Measurements from ENCODE around the gene TDRD5. TPM values are rescaled to one million over a fixed set of nuclear protein-coding genes. Genes with fewer than 3 reads are reported as not detected.

The TDRD5 gene
- total RNA-seq, 4 donors from 2014 or later, result 0.64 to 1.8 TPM; not detected in 2

DNA sequence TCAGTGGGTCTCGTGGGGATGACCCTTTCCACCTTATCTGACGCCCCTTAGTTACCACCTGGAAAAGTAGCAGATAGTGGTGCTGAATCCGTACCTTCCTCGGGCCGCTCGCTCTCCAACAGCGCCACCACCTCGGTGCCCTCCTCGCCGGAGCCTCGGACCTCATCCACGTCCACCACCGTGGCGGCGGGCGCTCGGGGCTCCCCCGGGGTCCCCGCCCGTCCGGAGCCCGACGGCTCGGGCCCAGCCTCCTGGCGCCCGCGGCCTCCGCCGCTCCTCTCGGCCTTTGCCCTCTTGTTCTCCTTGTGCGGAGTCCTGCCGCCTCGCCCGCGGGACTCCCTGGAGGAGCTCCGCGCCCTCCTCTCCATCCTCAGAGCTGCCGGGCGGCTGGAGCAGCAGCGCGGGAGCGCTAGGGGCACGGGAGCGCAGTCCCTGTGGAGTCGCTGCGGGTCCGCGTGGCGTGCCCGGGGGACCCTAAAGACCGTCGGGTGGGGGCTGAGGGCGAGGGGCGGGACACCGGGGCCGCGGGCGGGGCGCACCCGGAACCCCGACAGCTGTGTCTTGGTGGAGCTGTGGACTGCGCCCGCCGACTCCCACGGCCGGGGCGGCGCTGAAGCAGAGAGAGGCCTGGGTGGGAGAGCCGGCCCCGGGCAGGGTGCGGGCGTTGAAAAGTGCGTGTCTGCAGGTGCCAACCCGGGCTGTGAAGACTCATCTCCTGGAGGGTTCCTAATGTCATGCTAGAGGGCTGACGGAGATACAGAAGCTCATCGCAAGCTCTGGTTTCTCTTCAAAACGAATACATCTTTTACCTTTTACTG, 15.9 kb upstream of the TDRD5 start, which contains the start of gene NPHS2:
Gene NPHS2 (minus strand): TSS at position 452 of the 818 bp plus-strand sequence. CDS start 84 bp downstream, at position 368.
- TF ChIP-seq POLR2A (IDR thresholded peaks at IDR 0.05) (no peak), POLR2AphosphoS5 (IDR thresholded peaks at IDR 0.05) (no peak), EP300 (IDR thresholded peaks at IDR 0.05; ENCODE audit: low read depth) (no peak)
- TF ChIP-seq, protein P1, sequence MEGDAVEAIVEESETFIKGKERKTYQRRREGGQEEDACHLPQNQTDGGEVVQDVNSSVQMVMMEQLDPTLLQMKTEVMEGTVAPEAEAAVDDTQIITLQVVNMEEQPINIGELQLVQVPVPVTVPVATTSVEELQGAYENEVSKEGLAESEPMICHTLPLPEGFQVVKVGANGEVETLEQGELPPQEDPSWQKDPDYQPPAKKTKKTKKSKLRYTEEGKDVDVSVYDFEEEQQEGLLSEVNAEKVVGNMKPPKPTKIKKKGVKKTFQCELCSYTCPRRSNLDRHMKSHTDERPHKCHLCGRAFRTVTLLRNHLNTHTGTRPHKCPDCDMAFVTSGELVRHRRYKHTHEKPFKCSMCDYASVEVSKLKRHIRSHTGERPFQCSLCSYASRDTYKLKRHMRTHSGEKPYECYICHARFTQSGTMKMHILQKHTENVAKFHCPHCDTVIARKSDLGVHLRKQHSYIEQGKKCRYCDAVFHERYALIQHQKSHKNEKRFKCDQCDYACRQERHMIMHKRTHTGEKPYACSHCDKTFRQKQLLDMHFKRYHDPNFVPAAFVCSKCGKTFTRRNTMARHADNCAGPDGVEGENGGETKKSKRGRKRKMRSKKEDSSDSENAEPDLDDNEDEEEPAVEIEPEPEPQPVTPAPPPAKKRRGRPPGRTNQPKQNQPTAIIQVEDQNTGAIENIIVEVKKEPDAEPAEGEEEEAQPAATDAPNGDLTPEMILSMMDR (IDR thresholded peaks at IDR 0.05), result no peak
- 9 to 19% methylated on average over 5 to 53 of the region's 77 CpGs for WGBS, 2 donors (ENCODE audit: low coverage in 1 of 2)
- Histone ChIP-seq H3K9me3 (no peaks in the 10 kb centered on the region), H3K27ac (no peak within 1 kb of the TSS), H3K36me3 (no peaks in the 10 kb centered on the region), H3K27me3 (peaks cover 57% of the 10 kb centered on the region), H3K4me1 (peaks cover 0 to 8% (median 5%) of the 10 kb centered on the region in 4 donors), H3K4me3 (peak within 1 kb of the TSS in 2 of 4 donors; percentile 15 to 33)
- intact Hi-C loops (cut with DNase I; ENCODE audit: low total_unique reads) (no loop called here), in situ Hi-C loops (cut with MboI; ENCODE audit: low pct_ligation_motif_present in 1 of 4, low pct_unique_long_range_greater_than_20kb in 1 of 4, low sequenced_read_pairs in 3 of 4) (loop anchor here in 1 of 4 donors (25.0 kb wide), 1 partner anchor 313 kb away; no protein-coding TSS in a partner anchor)
- DNase-seq, result no peak

DNA sequence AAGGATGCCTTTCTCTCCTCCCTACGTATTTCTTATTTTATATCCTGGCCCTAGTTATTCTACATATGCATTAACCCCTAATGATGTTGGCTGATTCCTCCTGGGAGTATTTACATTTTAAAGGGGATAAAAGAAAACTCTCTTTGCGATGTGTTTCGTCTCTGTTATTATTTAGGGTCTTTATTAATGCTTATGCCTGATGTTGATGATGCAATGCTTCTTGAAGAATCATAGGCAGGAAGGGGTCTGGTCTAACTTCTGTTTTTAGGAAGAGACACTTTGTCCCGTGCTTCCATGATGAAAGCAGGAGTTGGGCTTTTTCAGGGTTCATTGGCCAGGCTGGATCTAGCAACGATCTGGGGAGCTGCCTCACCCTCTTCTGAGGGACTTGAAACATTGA, 15.1 kb upstream of the TDRD5 start:
- Histone ChIP-seq H3K36me3 (no peaks in the 10 kb centered on the region), H3K4me1 (peaks cover 0 to 8% (median 5%) of the 10 kb centered on the region in 4 donors), H3K9me3 (no peaks in the 10 kb centered on the region), H3K4me3 (no peak overlapping the region), H3K27ac (no peak overlapping the region), H3K27me3 (peaks cover 60% of the 10 kb centered on the region)
- in situ Hi-C loops (cut with MboI; ENCODE audit: low pct_ligation_motif_present in 1 of 4, low pct_unique_long_range_greater_than_20kb in 1 of 4, low sequenced_read_pairs in 3 of 4) (loop anchor here in 1 of 4 donors (25.0 kb wide), 1 partner anchor 314 kb away; no protein-coding TSS in a partner anchor), intact Hi-C loops (cut with DNase I; ENCODE audit: low total_unique reads) (no loop called here)
- no peak for DNase-seq
- no peak for TF ChIP-seq EP300 (IDR thresholded peaks at IDR 0.05; ENCODE audit: low read depth)
- TF ChIP-seq POLR2A (IDR thresholded peaks at IDR 0.05), result no peak
- TF ChIP-seq POLR2AphosphoS5 (IDR thresholded peaks at IDR 0.05), result no peak
- TF ChIP-seq, protein P1 (IDR thresholded peaks at IDR 0.05), result no peak
- 24 to 35% methylated on average over 3 to 5 of the region's 5 CpGs for WGBS, 2 donors (ENCODE audit: low coverage in 1 of 2)

DNA sequence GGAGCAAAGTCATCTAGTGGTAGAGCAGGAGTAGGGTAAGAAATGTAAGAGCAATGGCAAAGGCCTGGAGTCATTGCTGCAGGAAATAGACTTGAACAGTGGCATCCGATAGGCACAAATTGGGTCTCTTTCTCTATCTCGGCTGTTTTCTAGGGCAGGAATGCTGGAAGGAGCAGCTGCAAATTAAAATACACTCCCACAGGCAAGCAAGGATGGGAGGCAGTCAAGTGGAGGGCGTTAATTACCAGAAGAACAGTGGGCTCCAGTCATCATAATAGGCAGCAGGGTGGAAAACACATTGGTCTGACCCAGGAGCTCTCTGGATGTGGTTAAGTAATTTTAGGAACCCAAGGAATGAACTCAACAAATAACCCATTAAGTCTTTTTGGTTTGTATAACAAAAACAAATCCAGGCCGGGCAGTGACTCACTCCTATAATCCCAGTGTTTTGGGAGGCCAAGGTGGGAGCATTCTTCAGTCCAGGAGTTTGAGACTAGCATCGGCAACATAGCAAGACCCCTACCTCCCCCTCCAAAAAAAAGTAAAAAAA, 7.8 kb upstream of the TDRD5 start:
- in situ Hi-C loops (cut with MboI; ENCODE audit: low pct_ligation_motif_present in 1 of 4, low pct_unique_long_range_greater_than_20kb in 1 of 4, low sequenced_read_pairs in 3 of 4), result loop anchor here in 1 of 4 donors (25.0 kb wide), 1 partner anchor 322 kb away; no protein-coding TSS in a partner anchor
- peaks cover 0 to 9% (median 4%) of the 10 kb centered on the region in 4 donors for H3K4me1 ChIP-seq
- H3K27me3 ChIP-seq, result peaks cover 9% of the 10 kb centered on the region
- intact Hi-C loops (cut with DNase I; ENCODE audit: low total_unique reads), result no loop called here
- no peaks in the 10 kb centered on the region for H3K9me3 ChIP-seq
- 83 to 88% methylated on average over 4 to 5 of the region's 5 CpGs for WGBS, 2 donors (ENCODE audit: low coverage in 1 of 2)
- no peak for DNase-seq
- no peaks in the 10 kb centered on the region for H3K36me3 ChIP-seq
- no peak overlapping the region for H3K4me3 ChIP-seq
- no peak overlapping the region for H3K27ac ChIP-seq
- TF ChIP-seq EP300 (IDR thresholded peaks at IDR 0.05; ENCODE audit: low read depth), result no peak
- no peak for TF ChIP-seq POLR2AphosphoS5 (IDR thresholded peaks at IDR 0.05)
- TF ChIP-seq, protein P1 (IDR thresholded peaks at IDR 0.05), result no peak

All from transverse colon (tissue), 4 donors.